Activated CD8-positive, alpha-beta memory T cell treated with anti-CD3 and anti-CD28 coated beads, Interleukin-2, amount 50 U/mL, for 48 hours (primary cell): ENCODE data around the gene CD69.
A peak's percentile ranks its signal among the peaks of the same experiment; 100 is the strongest.

Experiments
- DNase-seq: peaks from one replicate; pipeline ENCODE4 v3.0.0-alpha.2; 2020

CD69 gene

GRCh38 chr12:9760699-9761418 lies at the start of gene CD69:
CD69 (minus strand) TSS chr12:9760901; CDS start chr12:9760820, 81 bp downstream.
- peak; percentile 78 for DNase-seq

- no peak for DNase-seq
Measured at GRCh38 chr12:9809866-9810265, 49.2 kb upstream of the CD69 start.

DNA sequence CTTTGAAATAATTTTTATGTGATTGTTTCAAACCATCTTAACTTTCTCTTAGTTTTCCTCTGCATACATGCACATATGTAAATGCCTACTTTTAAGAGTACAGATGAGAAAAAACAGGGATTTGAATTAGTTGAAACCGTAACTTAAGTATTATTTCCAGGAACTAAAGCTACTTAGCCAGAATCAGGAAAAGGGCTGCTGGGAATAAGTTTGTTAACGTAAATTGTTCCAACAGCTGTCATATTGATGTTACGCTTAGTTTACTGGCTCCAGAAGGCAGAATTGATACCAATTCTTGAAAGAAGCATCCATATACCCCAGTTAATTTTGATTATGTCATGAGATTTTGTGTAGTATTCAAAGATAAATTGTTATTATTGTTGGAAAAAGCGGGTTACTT lies 48.6 kb upstream of the CD69 start:
- DNase-seq, result no peak

GRCh38 chr12:9808504-9808903 lies 47.8 kb upstream of the CD69 start:
- no peak for DNase-seq

GRCh38 chr12:9806714-9807113 lies 46.0 kb upstream of the CD69 start:
- DNase-seq, result no peak

GRCh38 chr12:9805883-9806282 lies 45.2 kb upstream of the CD69 start:
- no peak for DNase-seq

- DNase-seq, result no peak
Measured at GRCh38 chr12:9799961-9800360, 39.3 kb upstream of the CD69 start.

GRCh38 chr12:9797722-9798619 lies 37.3 kb upstream of the CD69 start:
- peak; percentile 67 for DNase-seq

GRCh38 chr12:9796971-9797370 lies 36.3 kb upstream of the CD69 start:
- no peak for DNase-seq

DNA sequence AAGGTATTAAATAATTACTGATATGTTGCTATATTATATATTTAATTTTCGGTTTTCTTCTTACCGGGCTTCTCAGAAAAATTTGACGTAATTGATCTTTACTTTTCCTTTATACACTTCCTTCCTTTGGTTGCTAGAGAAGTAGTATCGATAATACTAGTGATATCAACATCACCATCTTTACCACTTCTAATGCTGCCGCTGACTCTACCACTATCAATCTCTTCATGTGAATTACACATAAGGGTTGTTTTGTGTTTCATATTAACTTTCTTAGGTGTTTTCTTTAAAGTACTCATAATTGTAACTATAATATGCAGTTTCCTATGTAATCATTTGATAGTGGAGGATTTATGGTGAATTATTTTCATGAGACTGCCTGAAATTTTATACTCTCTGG lies 35.6 kb upstream of the CD69 start:
- no peak for DNase-seq

DNA sequence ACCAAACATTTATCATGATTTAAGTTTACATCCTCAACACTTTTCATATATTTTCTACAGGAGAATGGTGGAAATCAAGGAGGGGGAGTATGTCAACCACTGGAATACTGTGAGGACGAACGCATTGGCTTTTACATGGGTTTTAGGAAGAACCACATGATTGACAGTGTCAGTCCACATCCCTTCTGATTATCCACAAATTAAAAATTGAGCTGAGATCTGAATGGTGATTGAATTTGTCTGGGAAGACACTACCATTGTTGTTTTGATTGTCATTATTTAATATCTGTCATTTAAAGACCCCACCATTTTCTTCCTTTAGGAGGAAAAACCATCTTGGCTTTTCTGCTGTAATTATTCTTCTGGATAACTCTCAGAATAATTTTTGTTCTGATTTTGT lies 35.2 kb upstream of the CD69 start:
- DNase-seq, result no peak

DNA sequence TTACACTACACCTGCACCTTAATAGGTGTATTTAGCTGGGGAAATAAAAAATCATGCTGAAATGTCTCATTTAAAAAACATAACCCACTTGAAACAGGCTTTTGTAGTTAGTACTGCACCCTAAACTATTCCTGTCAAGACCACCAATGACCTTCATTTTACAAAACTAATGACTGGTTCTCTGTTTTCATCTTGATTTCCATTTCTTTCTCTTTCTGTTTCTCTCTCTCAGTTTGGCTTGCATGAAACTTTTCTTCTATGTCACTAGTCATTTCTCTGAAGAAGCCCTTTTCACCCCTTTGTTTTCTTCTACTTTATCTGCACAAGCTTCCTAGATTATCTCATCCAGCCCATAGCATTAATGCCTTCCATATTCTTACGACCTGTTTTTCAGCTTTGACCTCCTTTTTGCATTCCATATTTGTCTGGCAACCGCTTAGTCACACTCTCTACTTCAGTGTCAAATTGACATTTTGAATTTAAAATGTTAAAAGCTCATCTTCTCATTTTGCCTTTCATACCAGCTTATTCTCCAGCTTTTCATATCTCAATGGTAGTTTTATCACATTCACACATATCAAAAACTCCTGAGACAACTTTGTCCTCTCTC lies 33.9 kb upstream of the CD69 start:
- no peak for DNase-seq

DNA sequence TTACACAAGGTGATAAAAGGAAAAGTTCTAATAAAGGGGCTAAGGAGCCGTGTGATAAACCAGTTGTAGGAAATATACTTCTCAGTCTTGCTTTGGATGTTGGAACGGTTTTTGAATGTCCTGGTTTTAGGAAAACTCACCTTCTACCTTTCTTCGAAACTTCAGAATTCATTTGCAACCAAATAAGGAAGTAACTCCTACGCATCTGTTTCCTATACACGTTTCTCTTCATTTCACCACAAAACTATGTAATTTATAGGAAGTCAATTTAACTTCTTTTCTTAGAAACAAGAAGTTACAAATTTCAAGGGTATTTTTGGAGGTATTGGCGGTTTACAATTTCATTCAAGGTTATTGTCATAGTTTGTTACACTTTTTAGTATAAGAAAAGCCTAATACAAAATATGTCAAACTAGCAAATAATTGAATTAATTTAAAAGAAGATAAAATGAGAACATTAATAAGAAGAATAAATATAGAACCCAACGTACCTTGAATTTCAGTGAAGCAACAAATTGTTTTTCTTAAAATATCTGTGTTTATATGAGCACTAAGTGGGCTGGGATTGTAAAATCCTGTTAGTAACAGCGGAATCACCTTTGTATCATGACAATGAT lies 33.2 kb upstream of the CD69 start:
- no peak for DNase-seq

- DNase-seq, result no peak
Measured at GRCh38 chr12:9792961-9793617, 32.4 kb upstream of the CD69 start.

GRCh38 chr12:9792185-9792900 lies 31.6 kb upstream of the CD69 start:
- no peak for DNase-seq

GRCh38 chr12:9786726-9787717 lies 26.3 kb upstream of the CD69 start:
- no peak for DNase-seq

- DNase-seq, result no peak
Measured at GRCh38 chr12:9784816-9785215, 24.1 kb upstream of the CD69 start.

DNA sequence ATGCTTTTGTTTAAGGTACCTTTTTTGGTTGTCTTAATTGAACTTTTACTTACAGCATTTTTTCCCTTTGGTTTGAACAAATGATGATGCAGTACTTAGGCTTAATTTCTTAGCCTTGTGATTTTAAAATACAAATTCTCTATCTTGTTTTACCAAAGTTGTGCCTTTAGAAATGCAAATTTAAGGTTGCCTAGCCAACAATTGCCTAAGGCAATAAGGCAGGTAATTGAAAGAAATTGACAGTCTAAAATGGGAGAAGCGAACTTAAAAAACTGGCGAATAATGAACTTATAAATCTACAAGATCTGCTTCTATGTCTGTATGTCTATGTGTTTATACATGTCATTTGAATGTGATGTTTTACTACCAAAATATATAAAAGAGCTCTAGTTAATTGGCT lies 23.6 kb upstream of the CD69 start:
- no peak for DNase-seq

DNA sequence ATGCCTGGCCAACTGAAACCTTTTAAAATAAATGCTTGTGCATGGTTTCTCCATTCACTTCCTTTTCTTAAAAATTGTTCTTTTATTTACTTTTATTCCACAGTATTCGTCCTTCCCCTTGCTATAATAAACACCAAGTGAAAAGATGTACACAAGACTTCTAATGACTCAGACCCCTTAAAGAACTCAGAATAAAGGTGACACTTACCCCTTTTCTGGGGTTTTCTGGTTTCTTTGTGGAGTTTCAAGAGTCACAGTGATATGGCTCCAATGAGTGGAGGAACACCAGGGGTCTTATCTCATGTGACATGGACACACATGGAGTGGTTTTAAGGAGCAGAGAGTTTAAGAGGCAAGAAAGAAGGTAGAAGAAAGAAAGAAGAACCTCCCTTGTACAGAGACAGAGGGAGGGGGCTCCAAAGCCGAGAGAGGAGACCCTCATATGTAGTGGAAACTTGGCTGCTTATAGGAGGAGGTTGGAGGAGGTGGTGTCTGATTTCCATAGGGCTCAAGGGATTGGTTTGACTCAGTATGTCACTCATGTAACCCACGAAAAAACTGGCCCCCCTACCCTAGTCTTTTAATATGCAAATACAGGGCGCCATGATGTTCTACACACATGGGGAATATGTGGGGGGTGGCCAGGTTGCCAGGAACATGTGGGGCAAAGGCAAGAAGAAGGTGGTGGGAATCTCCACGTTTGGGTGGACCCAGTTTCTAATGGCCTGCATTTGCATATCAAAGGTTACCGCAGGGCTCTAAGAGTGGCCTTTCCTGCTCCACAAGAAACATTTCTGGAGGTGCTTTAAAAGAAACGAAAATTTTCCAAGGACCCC lies 22.1 kb upstream of the CD69 start:
- DNase-seq, result no peak

DNA sequence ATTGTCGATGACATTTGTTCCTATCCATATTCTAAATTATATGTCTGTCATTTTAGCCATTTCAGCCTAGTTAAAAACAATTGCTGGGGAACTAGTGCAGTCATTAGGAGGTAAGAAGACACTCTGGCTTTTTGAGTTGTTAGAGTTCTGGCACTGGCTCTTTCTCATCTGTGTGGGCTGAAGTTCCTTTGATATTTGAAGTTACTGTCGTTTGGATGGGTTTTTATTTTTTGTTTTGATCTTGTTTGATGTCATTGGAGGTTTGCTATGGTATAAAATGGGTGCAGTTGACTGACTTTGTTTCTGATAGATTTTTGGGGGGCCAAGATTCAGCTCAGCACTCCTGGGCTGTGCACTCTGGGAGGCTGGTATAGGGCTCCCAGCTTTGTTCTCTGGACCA lies 20.7 kb upstream of the CD69 start:
- DNase-seq, result no peak
